ENCODE data around the gene MICU2.

MICU2 gene

GRCh38 chr13:21481359-21481758, 122.6 kb downstream of the MICU2 start:
- Histone ChIP-seq H3K9me3 (replicated peaks in 1 of 2; ENCODE audit: control insufficient read depth in 2 of 2, insufficient read depth in 1 of 2, low read depth in 1 of 2, low read length in 2 of 2) (peaks cover 0 to 3% of the 10 kb centered on the region in 2 donors), H3K9ac (ENCODE audit: low read depth, low read length, poor library complexity) (no peak overlapping the region), H2AFZ (ENCODE audit: low read length) (no peak overlapping the region), H3K23ac (ENCODE audit: low read depth, low read length, poor library complexity) (no peak overlapping the region), H2BK5ac (ENCODE audit: low read length) (no peak overlapping the region), H3K14ac (ENCODE audit: low read length) (no peak overlapping the region), H2BK12ac (ENCODE audit: low read length) (no peak overlapping the region), H3K27me3 (ENCODE audit: control insufficient read depth in 3 of 3, insufficient read depth in 3 of 3, low read depth in 1 of 3, low read length in 3 of 3) (no peaks in the 10 kb centered on the region), H3K27ac (replicated peaks; ENCODE audit: low read length) (no peak overlapping the region), H3K4ac (ENCODE audit: low read length) (no peak overlapping the region), H3K18ac (ENCODE audit: low read length) (no peak overlapping the region), H4K8ac (ENCODE audit: low read depth, low read length) (no peak overlapping the region), H4K91ac (ENCODE audit: low read depth, low read length, poor library complexity) (no peak overlapping the region), H2BK120ac (ENCODE audit: low read depth, low read length) (no peak overlapping the region), H3K79me1 (ENCODE audit: low read depth, low read length) (no peaks in the 10 kb centered on the region), H3K4me2 (ENCODE audit: insufficient read depth, low read length, poor library complexity, severe bottlenecking) (no peak overlapping the region), H3K4me1 (ENCODE audit: control insufficient read depth in 2 of 2, insufficient read depth in 1 of 2, low read depth in 1 of 2, low read length in 2 of 2) (no peaks in the 10 kb centered on the region), H3K4me3 (ENCODE audit: low read length in 2 of 2) (no peak overlapping the region), H3K36me3 (replicated peaks in 1 of 2; ENCODE audit: control insufficient read depth in 2 of 2, insufficient read depth in 2 of 2, low read length in 2 of 2) (no peaks in the 10 kb centered on the region), H2BK15ac (ENCODE audit: low read length) (no peak overlapping the region), H2AK5ac (ENCODE audit: low read depth, low read length) (no peak overlapping the region)
- DNase-seq (ENCODE audit: low spot score), result no peak
- no CpG with 5 or more reads among the region's 6 CpGs for WGBS, 2 donors (ENCODE audit: extremely low coverage in 2 of 2, insufficient read length in 2 of 2, insufficient replicate concordance in 1 of 2)

GRCh38 chr13:21478881-21479808, 124.8 kb downstream of the MICU2 start:
- WGBS, 2 donors (ENCODE audit: extremely low coverage in 2 of 2, insufficient read length in 2 of 2, insufficient replicate concordance in 1 of 2), result 100% methylated on average over 1 of the region's 8 CpGs; no CpG with 5 or more reads in 1 of the 2 donors
- no peaks in the 10 kb centered on the region for H3K79me1 ChIP-seq (ENCODE audit: low read depth, low read length)

GRCh38 chr13:21476893-21477472, 127.0 kb downstream of the MICU2 start:
- no peak overlapping the region for H3K4ac ChIP-seq (ENCODE audit: low read length)
- H2BK120ac ChIP-seq (ENCODE audit: low read depth, low read length), result no peak overlapping the region
- H3K4me2 ChIP-seq (ENCODE audit: insufficient read depth, low read length, poor library complexity, severe bottlenecking), result peak overlapping the region; percentile 45
- no peak overlapping the region for H3K14ac ChIP-seq (ENCODE audit: low read length)
- no peak overlapping the region for H2BK5ac ChIP-seq (ENCODE audit: low read length)
- H4K8ac ChIP-seq (ENCODE audit: low read depth, low read length), result no peak overlapping the region
- H3K9me3 ChIP-seq (replicated peaks in 1 of 2; ENCODE audit: control insufficient read depth in 2 of 2, insufficient read depth in 1 of 2, low read depth in 1 of 2, low read length in 2 of 2), result no peaks in the 10 kb centered on the region
- no peaks in the 10 kb centered on the region for H3K79me1 ChIP-seq (ENCODE audit: low read depth, low read length)
- peak overlapping the region; percentile 44 to 50 for H3K4me3 ChIP-seq (ENCODE audit: low read length in 2 of 2)
- no CpG with 5 or more reads among the region's 18 CpGs for WGBS, 2 donors (ENCODE audit: extremely low coverage in 2 of 2, insufficient read length in 2 of 2, insufficient replicate concordance in 1 of 2)
- no peak overlapping the region for H2BK15ac ChIP-seq (ENCODE audit: low read length)
- DNase-seq (ENCODE audit: low spot score), result peak; percentile 87
- no peak overlapping the region for H2AK5ac ChIP-seq (ENCODE audit: low read depth, low read length)
- no peaks in the 10 kb centered on the region for H3K36me3 ChIP-seq (replicated peaks in 1 of 2; ENCODE audit: control insufficient read depth in 2 of 2, insufficient read depth in 2 of 2, low read length in 2 of 2)
- H3K18ac ChIP-seq (ENCODE audit: low read length), result peak overlapping the region; percentile 83
- peak overlapping the region; percentile 90 for H2AFZ ChIP-seq (ENCODE audit: low read length)
- H3K4me1 ChIP-seq (ENCODE audit: control insufficient read depth in 2 of 2, insufficient read depth in 1 of 2, low read depth in 1 of 2, low read length in 2 of 2), result no peaks in the 10 kb centered on the region
- H3K27me3 ChIP-seq (ENCODE audit: control insufficient read depth in 3 of 3, insufficient read depth in 3 of 3, low read depth in 1 of 3, low read length in 3 of 3), result no peaks in the 10 kb centered on the region
- no peak overlapping the region for H3K9ac ChIP-seq (ENCODE audit: low read depth, low read length, poor library complexity)
- no peak overlapping the region for H3K23ac ChIP-seq (ENCODE audit: low read depth, low read length, poor library complexity)
- H4K91ac ChIP-seq (ENCODE audit: low read depth, low read length, poor library complexity), result no peak overlapping the region
- no peak overlapping the region for H3K27ac ChIP-seq (replicated peaks; ENCODE audit: low read length)
- H2BK12ac ChIP-seq (ENCODE audit: low read length), result no peak overlapping the region

More at GRCh38 chr13:21478881-21479808, 124.8 kb downstream of the MICU2 start:
- Histone ChIP-seq H2AK5ac (ENCODE audit: low read depth, low read length) (no peak overlapping the region), H3K27me3 (ENCODE audit: control insufficient read depth in 3 of 3, insufficient read depth in 3 of 3, low read depth in 1 of 3, low read length in 3 of 3) (no peaks in the 10 kb centered on the region), H2BK5ac (ENCODE audit: low read length) (no peak overlapping the region), H3K4me2 (ENCODE audit: insufficient read depth, low read length, poor library complexity, severe bottlenecking) (no peak overlapping the region), H2BK12ac (ENCODE audit: low read length) (no peak overlapping the region), H2BK15ac (ENCODE audit: low read length) (no peak overlapping the region), H3K23ac (ENCODE audit: low read depth, low read length, poor library complexity) (no peak overlapping the region), H3K9me3 (replicated peaks in 1 of 2; ENCODE audit: control insufficient read depth in 2 of 2, insufficient read depth in 1 of 2, low read depth in 1 of 2, low read length in 2 of 2) (no peaks in the 10 kb centered on the region), H3K4me3 (ENCODE audit: low read length in 2 of 2) (no peak overlapping the region), H3K36me3 (replicated peaks in 1 of 2; ENCODE audit: control insufficient read depth in 2 of 2, insufficient read depth in 2 of 2, low read length in 2 of 2) (no peaks in the 10 kb centered on the region), H3K14ac (ENCODE audit: low read length) (no peak overlapping the region), H4K8ac (ENCODE audit: low read depth, low read length) (no peak overlapping the region), H3K4ac (ENCODE audit: low read length) (no peak overlapping the region), H2AFZ (ENCODE audit: low read length) (peak overlapping the region; percentile 67), H4K91ac (ENCODE audit: low read depth, low read length, poor library complexity) (no peak overlapping the region), H2BK120ac (ENCODE audit: low read depth, low read length) (no peak overlapping the region), H3K9ac (ENCODE audit: low read depth, low read length, poor library complexity) (no peak overlapping the region), H3K18ac (ENCODE audit: low read length) (no peak overlapping the region), H3K27ac (replicated peaks; ENCODE audit: low read length) (no peak overlapping the region), H3K4me1 (ENCODE audit: control insufficient read depth in 2 of 2, insufficient read depth in 1 of 2, low read depth in 1 of 2, low read length in 2 of 2) (no peaks in the 10 kb centered on the region)
- DNase-seq (ENCODE audit: low spot score), result peak; percentile 65

- H4K8ac ChIP-seq (ENCODE audit: low read depth, low read length), result no peak overlapping the region
- H3K27me3 ChIP-seq (ENCODE audit: control insufficient read depth in 3 of 3, insufficient read depth in 3 of 3, low read depth in 1 of 3, low read length in 3 of 3), result no peaks in the 10 kb centered on the region
- no peak overlapping the region for H3K9ac ChIP-seq (ENCODE audit: low read depth, low read length, poor library complexity)
- no CpG with 5 or more reads among the region's 6 CpGs for WGBS, 2 donors (ENCODE audit: extremely low coverage in 2 of 2, insufficient read length in 2 of 2, insufficient replicate concordance in 1 of 2)
- H2BK15ac ChIP-seq (ENCODE audit: low read length), result no peak overlapping the region
- H3K36me3 ChIP-seq (replicated peaks in 1 of 2; ENCODE audit: control insufficient read depth in 2 of 2, insufficient read depth in 2 of 2, low read length in 2 of 2), result no peaks in the 10 kb centered on the region
- no peak overlapping the region for H2BK5ac ChIP-seq (ENCODE audit: low read length)
- H4K91ac ChIP-seq (ENCODE audit: low read depth, low read length, poor library complexity), result no peak overlapping the region
- H3K79me1 ChIP-seq (ENCODE audit: low read depth, low read length), result no peaks in the 10 kb centered on the region
- no peaks in the 10 kb centered on the region for H3K4me1 ChIP-seq (ENCODE audit: control insufficient read depth in 2 of 2, insufficient read depth in 1 of 2, low read depth in 1 of 2, low read length in 2 of 2)
- no peak overlapping the region for H2BK12ac ChIP-seq (ENCODE audit: low read length)
- no peak overlapping the region for H2AFZ ChIP-seq (ENCODE audit: low read length)
- H3K4me2 ChIP-seq (ENCODE audit: insufficient read depth, low read length, poor library complexity, severe bottlenecking), result no peak overlapping the region
- no peak overlapping the region for H3K4ac ChIP-seq (ENCODE audit: low read length)
- H3K23ac ChIP-seq (ENCODE audit: low read depth, low read length, poor library complexity), result no peak overlapping the region
- no peak overlapping the region for H3K4me3 ChIP-seq (ENCODE audit: low read length in 2 of 2)
- H3K18ac ChIP-seq (ENCODE audit: low read length), result no peak overlapping the region
- no peak for DNase-seq (ENCODE audit: low spot score)
- no peak overlapping the region for H3K14ac ChIP-seq (ENCODE audit: low read length)
- no peaks in the 10 kb centered on the region for H3K9me3 ChIP-seq (replicated peaks in 1 of 2; ENCODE audit: control insufficient read depth in 2 of 2, insufficient read depth in 1 of 2, low read depth in 1 of 2, low read length in 2 of 2)
- no peak overlapping the region for H2BK120ac ChIP-seq (ENCODE audit: low read depth, low read length)
- H2AK5ac ChIP-seq (ENCODE audit: low read depth, low read length), result no peak overlapping the region
- H3K27ac ChIP-seq (replicated peaks; ENCODE audit: low read length), result no peak overlapping the region
Measured at GRCh38 chr13:21475115-21475514, 128.9 kb downstream of the MICU2 start.
